Measurements from ENCODE around the gene SACM1L.
"Not testable (repeated sequence)": the region's sequence is repeated elsewhere in the genome, so short reads cannot be mapped to it uniquely, and the experiment has no call there.

Gene SACM1L

GRCh38 chr3:45742461-45743089, 53.4 kb downstream of the SACM1L start:
- no peak for DNase-seq

- no peak for DNase-seq
These were observed 57.1 kb downstream of the SACM1L start for GRCh38 chr3:45746165-45746776.

GRCh38 chr3:45746777-45747622, 57.8 kb downstream of the SACM1L start:
- DNase-seq = no peak

GRCh38 chr3:45748068-45748467, 58.9 kb downstream of the SACM1L start:
- no peak for DNase-seq

- DNase-seq = not testable (repeated sequence)
These were observed 59.9 kb downstream of the SACM1L start for GRCh38 chr3:45749036-45749600.

GRCh38 chr3:45749880-45750279, 60.7 kb downstream of the SACM1L start:
- DNase-seq = no peak

GRCh38 chr3:45751537-45752242, 62.5 kb downstream of the SACM1L start:
- DNase-seq = no peak

GRCh38 chr3:45753095-45753494, 63.9 kb downstream of the SACM1L start:
- no peak for DNase-seq

GRCh38 chr3:45754461-45754860, 65.3 kb downstream of the SACM1L start:
- DNase-seq = no peak

- DNase-seq = no peak
These were observed 66.9 kb downstream of the SACM1L start for GRCh38 chr3:45756055-45756454.

GRCh38 chr3:45757141-45757540, 67.9 kb downstream of the SACM1L start:
- not testable (repeated sequence) for DNase-seq

GRCh38 chr3:45758871-45759270, 69.7 kb downstream of the SACM1L start:
- DNase-seq = no peak

- no peak for DNase-seq
These were observed 70.7 kb downstream of the SACM1L start for GRCh38 chr3:45759851-45760250.

GRCh38 chr3:45760878-45761711, 71.9 kb downstream of the SACM1L start:
- peak in 1 of 2 donors; percentile 10 for DNase-seq

GRCh38 chr3:45761831-45762230, 72.6 kb downstream of the SACM1L start:
- DNase-seq = no peak

- DNase-seq = no peak
These were observed 73.6 kb downstream of the SACM1L start for GRCh38 chr3:45762647-45763302.

GRCh38 chr3:45763303-45763675, 74.1 kb downstream of the SACM1L start:
- no peak for DNase-seq

GRCh38 chr3:45765266-45765851, 76.2 kb downstream of the SACM1L start:
- no peak for DNase-seq

GRCh38 chr3:45765958-45766357, 76.8 kb downstream of the SACM1L start:
- DNase-seq = no peak

GRCh38 chr3:45771166-45771775, 82.1 kb downstream of the SACM1L start:
- DNase-seq = no peak

- no peak for DNase-seq
These were observed 82.6 kb downstream of the SACM1L start for GRCh38 chr3:45771831-45772230.
